ENCODE data around the gene GID8.

GRCh38 chr20:62929051-62929538, 8.9 kb upstream of the GID8 start:
- TF ChIP-seq CTCF (IDR thresholded peaks at IDR 0.05 in 2 of 3, conservative IDR thresholded peaks at IDR 0.05 in 1 of 3; ENCODE audit: insufficient read depth in 2 of 3, low read depth in 1 of 3, low read length in 3 of 3) (no peak), ARNT (IDR thresholded peaks at IDR 0.05) (no peak), ZNF639 (CRISPR knock-in tag; conservative IDR thresholded peaks at IDR 0.05 in 1 of 2, IDR thresholded peaks at IDR 0.05 in 1 of 2) (no peak), POLR2A (conservative IDR thresholded peaks at IDR 0.05) (no peak)
